DND-41 (cell line): Measurements from ENCODE around the gene NAA10.

Source experiments
- CTCF ChIP-seq: IDR thresholded peaks from 2 replicates; pipeline ENCODE4 v1.5.1; 2012; ENCODE audit warnings: borderline replicate concordance, low read length, moderate library complexity, mild to moderate bottlenecking; ENCODE audit not compliant: poor library complexity, severe bottlenecking; ENCODE audit errors: extremely low read depth
- EZH2 ChIP-seq: IDR thresholded peaks from 3 replicates; pipeline ENCODE4 v1.6.1; 2012; ENCODE audit warnings: borderline replicate concordance, low read depth, mild to moderate bottlenecking, moderate library complexity, low read length, inconsistent platforms; ENCODE audit not compliant: severe bottlenecking

GRCh38 chrX:153882086-153882498 is 52.7 kb downstream of the NAA10 start:
- TF ChIP-seq CTCF (no peak), EZH2 (no peak)
